ENCODE data around the gene NCBP3.
A peak's percentile ranks its signal among the peaks of the same experiment; 100 is the strongest.

Gene NCBP3

DNA sequence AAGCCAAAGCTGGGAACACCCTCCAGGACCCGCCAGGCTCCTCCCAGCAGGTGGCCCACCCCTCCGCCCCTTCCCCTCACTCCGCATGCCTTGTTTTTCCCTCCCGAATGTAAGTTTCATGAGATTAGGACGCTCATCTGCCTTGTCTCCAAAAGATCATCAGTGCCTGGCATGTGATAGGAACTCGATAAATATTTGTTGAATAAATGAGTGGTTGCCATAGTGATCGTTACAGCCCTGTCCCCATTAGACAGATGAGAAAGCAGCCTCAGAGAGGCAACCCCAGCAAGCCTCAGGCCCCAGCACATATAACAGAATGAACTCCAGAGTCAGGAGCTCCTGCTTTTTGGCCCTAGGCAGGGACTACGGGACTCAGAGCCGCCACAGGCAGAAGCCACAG lies 41.8 kb upstream of the NCBP3 start:
- no peak for DNase-seq (ENCODE audit: low read depth)
- no peak overlapping the region for H3K4me3 ChIP-seq (replicated peaks; ENCODE audit: low read depth, low read length)
- TF ChIP-seq, protein P1, sequence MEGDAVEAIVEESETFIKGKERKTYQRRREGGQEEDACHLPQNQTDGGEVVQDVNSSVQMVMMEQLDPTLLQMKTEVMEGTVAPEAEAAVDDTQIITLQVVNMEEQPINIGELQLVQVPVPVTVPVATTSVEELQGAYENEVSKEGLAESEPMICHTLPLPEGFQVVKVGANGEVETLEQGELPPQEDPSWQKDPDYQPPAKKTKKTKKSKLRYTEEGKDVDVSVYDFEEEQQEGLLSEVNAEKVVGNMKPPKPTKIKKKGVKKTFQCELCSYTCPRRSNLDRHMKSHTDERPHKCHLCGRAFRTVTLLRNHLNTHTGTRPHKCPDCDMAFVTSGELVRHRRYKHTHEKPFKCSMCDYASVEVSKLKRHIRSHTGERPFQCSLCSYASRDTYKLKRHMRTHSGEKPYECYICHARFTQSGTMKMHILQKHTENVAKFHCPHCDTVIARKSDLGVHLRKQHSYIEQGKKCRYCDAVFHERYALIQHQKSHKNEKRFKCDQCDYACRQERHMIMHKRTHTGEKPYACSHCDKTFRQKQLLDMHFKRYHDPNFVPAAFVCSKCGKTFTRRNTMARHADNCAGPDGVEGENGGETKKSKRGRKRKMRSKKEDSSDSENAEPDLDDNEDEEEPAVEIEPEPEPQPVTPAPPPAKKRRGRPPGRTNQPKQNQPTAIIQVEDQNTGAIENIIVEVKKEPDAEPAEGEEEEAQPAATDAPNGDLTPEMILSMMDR (IDR thresholded peaks at IDR 0.05; ENCODE audit: low read length, missing control alignments) = no peak

DNA sequence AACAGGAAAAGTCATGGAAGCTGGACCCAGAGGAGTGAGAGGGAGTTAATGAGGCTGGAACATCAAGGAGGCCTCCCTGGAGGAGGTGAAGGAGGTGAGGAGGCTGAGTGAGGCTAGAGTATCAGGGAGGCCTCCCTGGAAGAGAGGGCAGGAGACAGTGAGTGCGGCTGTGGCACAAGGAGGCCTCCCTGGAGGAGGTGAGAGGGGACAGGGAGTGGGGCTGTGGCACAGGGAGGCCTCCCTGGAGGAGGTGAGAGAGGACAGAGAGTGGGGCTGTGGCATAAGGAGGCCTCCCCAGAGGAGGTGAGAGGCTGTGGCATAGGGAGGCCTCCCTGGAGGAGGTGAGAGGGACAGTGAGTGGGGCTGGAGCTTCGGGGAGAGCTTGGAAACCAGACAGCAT lies 41.3 kb upstream of the NCBP3 start:
- DNase-seq (ENCODE audit: low read depth) = no peak
- TF ChIP-seq, protein P1 (IDR thresholded peaks at IDR 0.05; ENCODE audit: low read length, missing control alignments) = no peak
- H3K4me3 ChIP-seq (replicated peaks; ENCODE audit: low read depth, low read length) = no peak overlapping the region

DNA sequence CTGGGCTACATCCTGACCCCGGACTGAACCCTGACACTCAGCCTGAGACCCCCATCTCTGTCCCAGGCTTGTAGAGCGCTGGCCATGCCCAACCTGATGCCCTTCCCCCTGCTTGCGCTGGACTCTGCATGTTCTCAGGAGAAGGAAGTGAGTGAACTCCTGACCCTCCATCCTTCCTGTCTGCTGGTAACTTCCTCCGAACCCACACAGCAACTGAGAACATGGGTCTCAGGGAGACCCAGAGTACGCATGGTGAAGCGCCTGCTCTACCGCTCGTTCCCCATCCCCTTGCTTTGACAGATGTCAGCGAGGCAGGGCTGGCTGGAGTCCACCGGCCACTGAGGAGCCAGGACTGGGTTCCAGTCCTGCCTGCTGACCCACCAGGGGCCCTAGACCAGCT lies 40.7 kb upstream of the NCBP3 start:
- TF ChIP-seq, protein P1 (IDR thresholded peaks at IDR 0.05; ENCODE audit: low read length, missing control alignments) = no peak
- DNase-seq (ENCODE audit: low read depth) = no peak
- H3K4me3 ChIP-seq (replicated peaks; ENCODE audit: low read depth, low read length) = no peak overlapping the region

DNA sequence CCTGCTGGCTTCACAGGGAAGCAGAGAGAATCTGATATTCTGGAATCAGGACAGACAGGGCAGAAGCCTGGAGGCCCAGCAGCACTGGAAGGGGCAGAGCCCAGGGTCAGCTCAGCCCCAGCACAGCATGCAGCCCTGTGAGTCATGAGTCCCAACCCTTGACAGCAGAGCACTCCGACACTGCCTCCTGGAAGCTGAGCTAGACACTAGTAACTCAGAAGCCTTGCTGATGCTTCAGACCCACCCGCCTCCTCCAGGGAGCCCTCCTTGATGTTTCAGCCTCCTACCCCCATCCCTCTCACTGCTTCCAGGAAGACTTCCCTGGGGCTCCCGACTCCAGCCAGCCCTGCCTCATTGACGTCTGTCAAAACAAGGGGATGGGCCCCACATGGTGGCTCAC lies 39.9 kb upstream of the NCBP3 start:
- peak; percentile 66 for DNase-seq (ENCODE audit: low read depth)
- no peak overlapping the region for H3K4me3 ChIP-seq (replicated peaks; ENCODE audit: low read depth, low read length)
- TF ChIP-seq, protein P1 (IDR thresholded peaks at IDR 0.05; ENCODE audit: low read length, missing control alignments) = no peak

DNA sequence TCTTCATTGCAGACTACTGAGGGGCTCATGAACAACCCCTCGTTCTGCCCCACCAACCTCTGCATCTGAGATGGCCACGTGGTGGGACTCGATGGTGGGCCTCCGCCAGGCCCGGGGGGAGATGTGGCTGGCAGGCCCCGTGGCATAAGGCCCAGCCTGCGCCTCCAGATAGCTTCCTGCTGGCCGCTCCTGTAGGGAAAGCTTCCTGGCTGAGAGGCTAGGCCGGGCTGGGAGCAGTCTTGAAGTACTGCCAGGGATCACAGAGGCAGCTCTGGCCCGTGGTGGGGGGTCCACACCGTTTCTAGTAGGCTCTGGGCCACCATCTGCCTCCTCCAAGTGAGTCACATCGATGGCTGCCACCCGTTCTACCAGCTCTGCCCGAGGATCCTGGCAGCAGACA lies 39.2 kb upstream of the NCBP3 start:
- DNase-seq (ENCODE audit: low read depth) = no peak
- H3K4me3 ChIP-seq (replicated peaks; ENCODE audit: low read depth, low read length) = no peak overlapping the region
- TF ChIP-seq, protein P1 (IDR thresholded peaks at IDR 0.05; ENCODE audit: low read length, missing control alignments) = no peak

DNA sequence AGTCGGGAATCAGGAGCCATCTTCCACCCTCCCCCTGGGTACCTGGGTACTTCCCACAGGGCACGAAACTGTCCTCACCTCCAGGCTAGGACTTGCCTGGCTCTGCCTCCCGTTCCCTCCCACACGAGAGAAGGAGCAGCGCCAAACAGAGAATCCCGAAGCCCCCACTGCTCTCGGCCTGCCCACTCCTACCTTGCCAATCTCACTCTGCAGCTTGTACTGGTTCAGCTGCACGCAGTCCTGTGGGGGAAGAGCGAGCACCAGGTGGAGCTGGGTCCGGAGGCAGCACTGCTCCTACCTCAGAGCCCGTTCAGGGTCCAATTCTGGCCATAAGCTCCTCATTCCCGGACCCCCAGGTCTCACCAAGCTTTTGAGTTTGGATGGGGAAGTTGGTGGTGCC lies 38.1 kb upstream of the NCBP3 start:
- DNase-seq (ENCODE audit: low read depth) = no peak
- TF ChIP-seq, protein P1 (IDR thresholded peaks at IDR 0.05; ENCODE audit: low read length, missing control alignments) = no peak
- H3K4me3 ChIP-seq (replicated peaks; ENCODE audit: low read depth, low read length) = no peak overlapping the region

DNA sequence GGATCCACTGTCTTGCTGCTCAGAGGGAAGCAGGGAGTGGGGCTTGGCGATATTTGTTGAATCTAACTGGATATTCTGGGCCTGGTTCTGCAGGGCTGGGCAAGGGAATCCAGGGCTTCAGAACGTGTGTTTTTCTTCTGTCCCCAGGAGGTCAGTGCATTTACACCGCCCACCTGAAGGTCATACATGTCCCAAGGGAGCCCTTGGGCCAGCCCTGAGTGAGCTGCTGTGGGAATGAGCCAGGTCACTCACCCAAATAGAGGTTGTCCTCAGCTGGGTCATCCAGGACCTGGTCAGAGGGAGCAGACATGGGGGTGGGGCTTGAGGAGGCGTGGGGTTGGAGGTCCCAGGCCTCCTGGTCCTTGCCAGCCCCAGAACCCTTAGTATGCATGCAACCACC lies 36.2 kb upstream of the NCBP3 start:
- H3K4me3 ChIP-seq (replicated peaks; ENCODE audit: low read depth, low read length) = no peak overlapping the region
- TF ChIP-seq, protein P1 (IDR thresholded peaks at IDR 0.05; ENCODE audit: low read length, missing control alignments) = no peak
- DNase-seq (ENCODE audit: low read depth) = no peak
